Activated CD8-positive, alpha-beta memory T cell treated with anti-CD3 and anti-CD28 coated beads, Interleukin-2, amount 50 U/mL, for 1 hour (primary cell): ENCODE results near the gene LDB2.

Experiments
- DNase-seq: peaks from one replicate; pipeline ENCODE4 v3.0.0-alpha.2; 2020; ENCODE audit errors: extremely low read depth

Gene LDB2

DNA sequence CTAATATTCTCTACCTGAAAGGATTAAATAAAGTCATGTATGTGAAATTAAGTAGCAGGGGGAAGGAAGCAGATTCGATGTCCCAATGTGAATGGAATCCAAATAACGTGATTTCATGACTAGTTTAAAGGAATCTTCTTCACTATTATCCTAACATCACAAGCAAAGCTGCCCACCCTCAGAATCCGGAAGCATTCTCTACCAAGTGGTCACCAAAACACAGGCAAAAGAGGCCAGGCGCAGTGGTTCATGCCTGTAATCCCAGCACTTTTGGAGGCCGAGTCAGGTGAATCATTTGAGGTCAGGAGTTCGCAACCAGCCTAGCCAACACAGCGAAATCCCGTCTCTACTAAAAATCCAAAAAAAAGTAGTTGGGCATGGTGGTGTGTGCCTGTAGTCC, 212.9 kb downstream of the LDB2 start:
- DNase-seq = no peak

DNA sequence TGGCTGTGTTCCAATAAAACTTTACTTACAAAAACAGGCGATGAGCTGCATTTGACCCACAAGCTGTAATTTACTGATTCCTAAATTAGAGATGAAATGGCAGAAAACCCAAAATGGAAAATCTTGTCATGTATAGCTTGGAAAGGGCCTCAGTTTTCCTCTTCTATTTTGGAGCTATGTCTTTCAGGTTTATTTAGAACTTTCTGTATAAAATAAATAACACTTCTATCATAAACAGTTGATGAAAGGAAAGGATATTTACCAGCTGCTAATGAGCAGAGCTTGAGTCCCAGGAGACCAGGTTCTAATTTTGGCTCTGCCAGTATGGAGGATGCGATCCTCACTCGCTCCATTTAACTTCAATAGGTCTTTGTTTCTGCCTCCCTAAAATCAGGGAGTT, 213.5 kb downstream of the LDB2 start:
- no peak for DNase-seq

DNA sequence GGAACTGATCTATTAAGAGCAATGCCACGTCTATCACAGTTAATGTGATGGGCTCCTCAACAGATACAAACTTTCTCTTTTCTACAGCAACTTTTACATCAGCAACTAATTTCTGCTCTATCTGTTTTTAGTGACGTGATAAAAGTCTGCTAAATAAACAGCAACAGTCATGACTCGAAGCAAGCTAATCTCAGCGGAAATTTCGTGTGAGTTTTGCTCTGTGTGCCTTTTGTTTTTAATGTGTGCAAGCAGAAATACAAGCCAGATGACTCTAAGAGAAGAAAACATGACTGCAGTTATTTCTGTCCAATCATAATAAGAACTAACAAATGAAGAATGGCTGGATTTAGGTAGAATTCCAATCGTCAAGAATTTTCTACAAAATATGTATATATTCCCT, 214.3 kb downstream of the LDB2 start:
- no peak for DNase-seq

DNA sequence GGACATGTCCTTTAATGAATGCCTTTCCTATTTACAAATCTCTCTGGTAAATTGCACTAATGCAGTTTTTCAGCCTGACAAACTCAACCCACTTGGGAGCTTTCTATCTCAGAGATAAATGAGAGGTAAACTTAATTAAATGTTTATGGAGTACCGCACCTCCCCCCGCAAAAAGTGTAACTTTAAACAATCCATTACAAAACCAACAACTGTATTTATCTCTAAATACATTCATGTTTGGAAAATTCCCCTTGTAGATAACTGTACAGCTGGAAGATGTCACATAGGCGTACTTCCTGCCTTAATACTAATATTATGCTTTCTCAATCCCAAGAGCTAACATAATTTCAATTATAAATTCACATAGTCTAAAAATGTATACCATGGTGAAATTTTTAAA, 215.5 kb downstream of the LDB2 start:
- DNase-seq = no peak

DNA sequence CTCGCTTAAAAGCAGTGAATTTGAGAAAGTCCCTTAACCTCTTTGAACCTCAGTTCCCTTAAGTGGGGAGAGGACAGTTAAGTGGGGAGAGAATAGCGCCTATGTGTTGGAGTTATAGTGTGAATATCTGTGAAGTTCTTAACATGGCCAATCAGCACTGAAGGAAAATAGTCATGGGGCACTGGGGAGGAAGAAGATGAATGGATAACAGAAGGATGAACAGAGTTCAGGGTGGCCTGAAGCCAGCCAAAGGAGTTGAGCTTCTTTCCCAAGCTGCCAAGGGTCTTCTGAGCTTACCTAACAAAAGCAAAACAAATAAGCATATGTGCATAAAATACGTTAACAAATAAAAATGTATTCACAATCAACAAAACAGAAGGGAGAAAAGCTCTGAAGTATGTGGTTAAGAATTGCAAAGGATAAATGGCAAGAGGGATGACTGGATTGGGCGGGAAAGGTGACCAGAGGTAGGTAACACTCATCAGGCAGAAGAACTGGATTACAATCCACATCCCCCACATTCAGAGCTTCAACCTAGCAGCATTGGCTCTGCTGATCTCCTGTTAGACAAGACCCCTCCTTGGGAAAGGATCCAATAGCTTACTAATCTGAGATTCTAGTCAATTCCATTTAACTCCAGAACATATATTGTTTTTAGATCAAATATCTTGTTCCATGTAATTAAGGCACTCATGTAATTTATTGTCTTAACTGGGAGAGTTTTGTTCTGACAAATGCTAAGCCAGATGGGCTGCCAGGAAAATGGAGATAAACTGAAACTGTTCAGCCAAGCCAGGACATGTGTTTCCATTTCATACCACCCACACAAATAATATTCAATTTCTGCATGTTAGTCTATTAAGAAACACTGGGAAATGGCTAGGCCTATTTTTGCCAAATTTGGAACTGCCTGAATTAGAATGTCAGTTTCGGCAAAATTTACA, 221.2 kb downstream of the LDB2 start:
- DNase-seq = no peak

DNA sequence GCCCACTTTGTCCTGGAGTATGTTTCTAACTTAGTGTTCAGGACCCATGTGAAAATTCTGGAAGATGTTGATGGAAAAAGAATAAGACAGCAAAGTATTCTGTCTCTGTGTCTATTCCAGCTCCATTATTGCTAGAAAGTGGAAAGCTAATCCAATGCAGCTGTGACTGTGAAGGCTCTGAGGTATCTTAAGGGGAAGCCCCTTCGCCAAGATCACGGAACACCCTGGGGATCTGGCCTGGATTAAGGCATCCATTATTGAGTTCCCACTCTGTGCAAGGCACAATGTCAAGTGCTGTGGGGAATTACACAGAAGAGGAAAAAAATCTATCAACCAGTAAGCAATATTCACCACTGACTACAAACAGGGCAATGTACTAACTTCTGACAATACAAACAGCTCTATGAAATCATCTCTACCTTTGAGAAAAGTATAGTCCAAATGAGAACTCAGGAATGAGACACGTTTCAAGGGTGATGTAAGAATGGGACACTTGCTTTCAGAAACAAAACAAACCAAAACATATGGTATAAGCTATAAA, 222.1 kb downstream of the LDB2 start:
- no peak for DNase-seq

DNA sequence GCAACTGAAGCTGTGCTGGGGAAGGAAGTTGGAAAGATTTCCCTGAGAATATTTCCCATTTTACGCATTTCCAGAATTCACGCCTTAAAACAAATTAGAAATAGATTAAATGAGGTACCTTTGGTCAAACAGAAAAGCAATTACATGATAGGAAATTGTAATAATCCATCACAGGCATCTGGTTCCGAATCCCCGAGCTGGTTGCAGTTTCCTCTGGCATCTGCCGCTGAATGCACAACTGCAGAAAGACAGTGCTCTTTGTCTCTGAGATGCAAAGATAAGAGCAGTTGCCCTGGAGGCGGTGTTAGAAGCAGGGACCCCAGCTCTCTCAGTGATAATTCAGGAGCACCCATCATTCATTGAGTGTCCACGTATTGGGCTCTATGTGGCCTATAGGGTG, 224.4 kb downstream of the LDB2 start:
- no peak for DNase-seq

DNA sequence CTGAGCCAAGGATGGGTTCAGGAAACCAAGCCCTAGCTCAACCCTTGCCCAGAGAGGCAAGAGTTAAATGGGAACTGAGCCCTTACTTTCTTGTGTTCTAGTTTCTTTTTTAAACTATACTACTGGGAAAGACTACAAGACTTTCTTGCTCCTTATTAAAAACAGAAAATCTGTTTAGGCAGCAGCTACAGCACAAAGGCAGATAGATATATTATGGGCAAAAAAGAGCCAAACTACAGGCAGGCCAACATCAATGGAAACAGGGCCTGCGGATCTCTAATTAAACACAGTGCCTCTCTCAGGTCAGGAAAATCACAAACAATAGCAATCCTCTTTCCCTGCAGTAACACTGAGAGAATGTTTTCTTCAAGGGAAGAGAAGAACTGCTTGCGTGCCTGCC, 226.0 kb downstream of the LDB2 start:
- DNase-seq = no peak

DNA sequence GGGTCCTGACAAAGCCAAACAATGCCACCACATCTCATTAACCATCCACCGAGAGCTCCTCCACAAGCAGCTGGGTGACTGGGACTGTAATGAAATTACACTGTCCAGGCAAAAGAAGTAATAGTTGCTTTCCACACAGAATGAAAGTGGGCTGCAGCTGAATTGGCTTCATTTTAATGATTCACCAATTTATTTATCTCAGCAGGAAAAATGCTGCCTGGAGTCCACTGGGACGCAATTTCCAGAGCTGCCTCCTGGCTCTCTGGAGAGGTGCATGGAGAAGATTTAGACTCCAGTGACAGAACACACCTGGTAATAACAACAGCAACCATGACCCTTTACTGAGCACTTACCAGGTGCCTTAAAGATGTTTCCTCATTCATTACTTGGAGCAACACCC, 226.7 kb downstream of the LDB2 start:
- DNase-seq = no peak

DNA sequence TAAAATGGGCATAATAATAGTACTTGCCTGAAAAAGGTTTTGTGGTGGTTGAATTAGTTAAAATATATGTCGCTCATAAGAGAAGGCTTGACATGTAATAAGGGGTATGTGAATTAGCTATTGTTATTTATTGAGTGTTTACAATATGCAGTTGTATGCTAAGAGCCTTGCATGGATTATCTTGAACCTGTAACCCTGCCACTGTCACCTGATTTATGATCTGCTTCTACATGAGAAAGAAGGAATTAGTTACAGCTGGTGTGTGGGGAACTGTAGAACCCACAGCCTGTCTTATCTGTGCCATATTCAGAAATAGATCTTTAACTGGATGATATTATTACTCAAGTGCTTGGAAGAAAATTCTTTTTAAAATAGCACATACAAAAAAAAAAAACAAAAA, 227.7 kb downstream of the LDB2 start:
- no peak for DNase-seq

DNA sequence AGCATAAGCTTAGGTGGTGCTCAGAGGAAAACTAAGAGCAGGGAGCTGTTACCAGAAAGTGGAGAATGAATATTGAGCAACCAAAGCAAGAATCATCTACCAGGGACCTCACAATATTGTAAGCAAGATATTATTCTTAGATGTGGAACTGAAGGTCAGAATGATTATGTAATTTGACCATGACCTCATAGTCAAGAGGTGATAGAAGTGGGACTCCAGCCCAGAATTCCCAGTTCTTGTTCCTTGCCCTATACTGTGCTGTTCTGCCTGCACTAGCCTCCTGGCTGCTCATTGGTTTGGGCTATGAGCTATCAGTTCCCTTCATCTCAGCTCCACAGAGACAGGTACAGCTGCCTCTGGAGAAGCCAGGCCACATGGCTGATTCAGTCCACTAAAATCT, 229.4 kb downstream of the LDB2 start:
- DNase-seq = no peak

DNA sequence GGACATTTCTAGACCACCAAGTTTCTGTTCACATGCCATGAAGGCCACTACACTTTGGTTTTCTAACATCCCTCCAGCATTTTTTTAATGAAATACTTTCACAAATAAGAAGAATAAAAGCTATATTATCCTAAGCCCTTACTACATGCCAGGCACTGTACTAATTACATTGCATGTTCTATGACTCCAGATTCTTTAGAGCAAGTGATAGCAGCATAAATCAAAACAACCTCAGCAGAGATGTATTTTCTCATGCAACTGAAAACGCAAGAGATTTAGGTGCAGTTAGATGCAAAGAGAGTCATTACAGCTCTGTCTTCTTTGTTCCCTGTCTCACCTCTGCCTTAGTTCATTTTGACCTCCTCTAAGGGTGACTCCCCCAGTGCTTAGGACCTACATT, 230.0 kb downstream of the LDB2 start:
- DNase-seq = no peak

DNA sequence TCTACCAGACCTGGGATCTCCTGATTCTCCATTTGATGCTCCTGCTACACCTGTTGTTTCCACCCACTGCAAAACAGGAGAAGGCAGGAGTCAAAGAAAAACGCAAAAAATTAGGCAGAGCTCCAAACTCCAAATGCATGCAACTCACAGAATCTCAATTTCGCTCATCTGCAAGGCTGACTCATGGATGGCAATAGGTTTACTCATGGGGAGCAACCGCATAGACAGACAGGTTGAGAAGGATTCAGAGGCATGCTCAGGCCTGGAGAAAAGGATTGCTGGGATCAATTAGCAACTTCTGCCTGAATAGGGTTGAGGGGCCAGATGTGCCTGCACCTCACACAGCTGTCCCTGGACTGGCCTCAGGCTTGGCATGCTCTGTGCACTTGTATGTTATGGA, 231.0 kb downstream of the LDB2 start:
- no peak for DNase-seq

DNA sequence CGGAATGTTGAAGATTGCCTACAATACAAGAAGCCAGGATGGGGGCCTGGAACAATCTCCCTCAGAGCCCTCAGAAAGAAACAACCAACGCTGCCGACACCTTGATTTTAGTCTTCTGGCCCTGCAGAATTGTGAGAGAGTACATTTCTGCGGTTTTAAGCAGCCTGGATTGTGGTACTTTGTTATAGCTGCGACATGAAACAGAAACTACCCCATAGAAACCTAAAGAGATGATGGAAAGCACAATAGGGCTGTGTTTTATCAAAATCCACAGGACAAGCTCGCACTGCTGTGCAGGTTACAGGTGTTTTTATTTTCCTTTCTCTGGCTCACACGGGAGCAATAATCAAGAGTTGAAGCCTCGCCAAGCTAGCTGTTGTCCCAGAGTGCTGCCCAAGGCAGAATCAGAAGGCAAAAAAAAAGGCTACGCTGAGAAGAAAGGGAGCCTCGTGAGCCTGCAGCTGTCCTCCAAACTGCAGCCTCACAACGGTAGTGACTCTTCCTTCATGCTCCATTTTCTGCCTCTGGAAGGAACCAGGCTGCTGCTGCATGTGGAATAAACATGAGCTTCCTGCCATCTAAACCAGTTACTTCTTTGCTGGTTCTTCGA, 232.4 kb downstream of the LDB2 start:
- DNase-seq = no peak

DNA sequence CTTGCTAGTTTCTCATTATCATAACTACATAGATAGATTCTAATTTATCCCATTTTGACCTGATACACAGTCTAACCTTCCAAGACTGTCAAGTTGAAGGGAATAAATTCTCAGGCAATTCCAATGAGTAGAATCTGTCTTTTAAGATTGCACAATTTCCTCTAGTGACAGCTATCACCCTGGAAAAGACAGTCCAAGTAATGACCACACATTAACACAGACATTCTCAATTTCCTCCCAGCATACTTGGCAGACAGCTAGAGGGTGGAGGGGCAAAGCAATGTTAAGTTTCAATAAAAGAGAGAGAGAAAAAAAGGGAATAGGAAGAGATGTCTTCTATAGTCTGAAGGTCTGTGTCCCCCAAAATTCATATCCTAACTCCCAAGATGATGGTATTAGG, 234.7 kb downstream of the LDB2 start:
- DNase-seq = no peak

DNA sequence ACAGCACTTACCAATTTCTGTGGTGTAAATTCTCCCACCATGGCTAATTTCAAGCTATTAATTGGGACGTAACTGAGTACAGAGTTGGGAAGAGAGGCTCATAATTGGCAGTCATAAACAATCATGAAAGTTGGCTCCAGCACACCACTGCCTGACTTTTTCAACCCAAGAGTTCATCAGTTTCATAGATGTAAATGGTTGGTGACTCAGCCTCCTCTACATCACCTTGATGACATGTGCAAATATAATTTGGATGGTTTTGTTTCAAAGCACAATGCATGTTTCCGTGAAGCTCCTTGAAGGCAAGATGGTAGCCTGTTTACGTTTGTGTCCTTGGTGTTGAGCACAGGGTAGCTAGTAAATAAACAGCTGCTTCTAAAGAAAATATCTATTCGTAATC, 235.1 kb downstream of the LDB2 start:
- no peak for DNase-seq

DNA sequence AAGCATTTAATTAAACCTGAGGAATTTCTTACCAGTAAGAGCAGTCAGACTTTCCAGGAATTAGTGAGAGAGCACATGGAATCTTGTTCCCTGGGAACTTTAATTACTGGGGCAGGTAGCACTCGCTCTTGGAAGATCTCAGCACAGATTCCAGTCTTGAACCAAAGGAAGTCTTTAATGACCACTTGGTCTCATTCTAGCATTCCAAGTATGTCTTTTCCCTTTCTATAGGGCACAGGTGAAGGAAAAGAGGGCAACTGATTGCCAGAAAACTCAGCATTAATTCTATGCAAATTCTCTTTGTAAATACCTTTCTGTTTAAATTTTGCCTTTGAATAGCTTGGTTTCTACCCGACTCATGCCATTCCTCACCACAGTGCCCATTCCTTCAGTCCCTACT, 236.6 kb downstream of the LDB2 start:
- DNase-seq = no peak

DNA sequence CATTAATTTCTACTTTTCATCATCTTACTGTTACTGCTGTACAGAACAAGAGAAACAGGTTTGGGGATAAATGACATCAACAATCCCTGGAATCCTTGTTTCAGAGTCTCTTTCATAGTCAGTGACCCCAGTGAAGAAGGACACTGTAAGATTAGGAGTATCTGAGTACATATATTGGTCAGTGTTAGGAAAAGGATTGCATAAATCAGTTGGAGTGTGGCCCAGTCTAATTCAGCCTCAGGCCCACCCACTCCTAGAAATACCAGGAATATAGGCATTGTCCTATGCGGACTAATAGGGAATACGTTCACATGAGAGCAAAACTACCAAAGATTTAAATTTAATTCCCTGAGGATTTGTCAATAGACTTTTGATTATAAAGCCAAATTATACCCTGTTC, 237.8 kb downstream of the LDB2 start:
- no peak for DNase-seq

DNA sequence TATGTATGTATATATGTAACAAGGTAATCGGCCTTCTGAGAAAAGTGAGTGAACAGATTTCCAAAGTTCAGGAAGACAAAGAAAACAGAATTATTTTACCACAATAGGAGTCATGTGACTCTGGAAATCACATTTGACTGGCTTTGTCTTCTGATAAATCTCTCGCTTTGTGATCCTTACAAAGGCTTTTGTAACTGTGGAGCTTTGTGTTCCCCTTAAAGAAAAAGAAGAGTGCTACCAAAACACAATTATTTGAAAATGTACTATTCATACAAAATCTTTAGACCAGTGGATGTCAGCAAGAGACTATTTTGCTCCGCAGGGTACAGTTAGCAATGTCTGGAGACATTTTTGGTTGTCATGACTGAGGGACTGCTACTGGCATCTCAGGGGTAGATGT, 238.8 kb downstream of the LDB2 start:
- no peak for DNase-seq

DNA sequence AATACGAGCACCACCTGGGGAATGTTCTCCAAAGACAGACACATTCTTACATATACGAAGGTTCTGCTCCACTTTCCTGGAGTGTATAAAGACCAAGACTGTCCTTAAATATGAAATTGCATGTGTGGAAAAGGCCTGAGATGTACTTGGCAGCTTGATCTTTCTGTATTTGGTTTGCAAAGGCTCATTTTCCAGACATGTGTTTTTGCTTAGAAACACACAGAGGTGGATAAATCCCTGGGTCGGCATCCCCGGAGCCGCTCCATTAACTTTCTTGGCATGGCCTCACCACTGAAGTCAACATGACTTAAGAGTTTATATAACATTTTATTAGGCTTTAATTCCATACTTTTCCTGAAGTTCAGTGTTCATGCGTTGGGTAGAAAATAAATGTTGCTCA, 239.4 kb downstream of the LDB2 start:
- DNase-seq = no peak

DNA sequence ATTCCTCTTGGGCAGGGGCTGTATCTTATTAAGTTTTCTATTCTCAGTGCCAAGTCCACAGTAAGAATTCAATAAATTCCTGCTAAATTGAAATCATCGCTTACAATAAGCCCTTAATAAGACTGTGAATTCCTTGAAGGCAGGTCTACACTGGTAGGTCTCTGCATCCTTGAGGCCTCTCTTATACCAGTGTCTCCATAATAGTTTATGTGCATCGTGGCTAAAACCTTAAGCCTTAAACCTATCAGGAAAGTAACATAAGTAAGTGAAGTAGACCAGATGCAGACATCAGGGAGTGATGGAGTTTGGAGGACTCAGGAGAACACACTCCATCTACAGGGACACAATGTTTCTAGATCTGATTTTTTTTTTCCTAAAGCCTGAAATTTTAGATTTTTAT, 240.3 kb downstream of the LDB2 start:
- no peak for DNase-seq

DNA sequence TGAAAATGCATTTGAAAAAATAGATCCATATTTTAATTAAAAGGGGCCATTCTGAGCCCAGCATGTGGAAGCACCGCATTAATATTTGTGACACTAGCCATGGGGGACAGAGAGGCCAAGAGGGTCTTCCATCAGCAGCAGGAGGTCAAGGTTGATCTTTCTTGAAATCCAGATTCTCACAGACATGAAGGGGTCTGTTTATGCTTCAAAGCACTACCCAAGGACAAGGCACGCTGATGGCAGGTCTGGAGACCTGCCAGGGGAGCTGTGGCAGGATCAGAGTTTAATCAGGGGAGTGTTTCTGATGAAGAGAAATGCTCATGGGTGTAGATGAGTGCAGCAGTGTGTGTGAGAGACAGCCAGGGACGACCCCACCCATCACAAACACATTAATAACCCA, 243.3 kb downstream of the LDB2 start:
- DNase-seq = no peak

DNA sequence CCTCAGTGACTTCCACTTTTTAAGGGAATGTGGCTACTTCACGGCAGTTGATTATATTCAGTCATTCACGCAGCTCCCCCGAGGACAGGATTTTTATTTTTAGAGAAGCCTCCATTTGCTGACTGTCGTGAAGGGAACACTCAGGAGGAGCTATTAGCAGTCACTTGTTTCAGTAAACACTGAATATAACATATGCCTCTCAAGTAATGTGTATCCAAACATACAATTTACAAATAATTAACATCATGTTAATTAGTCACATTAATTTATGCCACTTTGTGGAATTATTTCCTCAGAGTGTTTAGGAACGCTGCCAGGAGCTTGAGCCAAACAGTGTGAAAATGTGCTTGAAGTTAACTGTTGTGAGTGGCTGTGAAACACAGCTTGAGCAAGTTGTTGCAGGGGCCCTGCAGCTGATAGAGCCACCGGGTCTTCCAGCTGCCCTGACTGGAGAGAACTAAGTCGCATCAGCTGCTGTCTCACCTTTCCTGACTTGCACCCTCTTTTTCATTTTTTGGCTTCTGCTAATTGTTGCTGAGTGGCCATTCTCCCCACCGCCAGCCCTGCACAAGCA, 245.6 kb downstream of the LDB2 start:
- no peak for DNase-seq
